GM12891 (cell line): ENCODE measurements around the gene SUMO1. TPM values are rescaled to one million over a fixed set of nuclear protein-coding genes. Genes with fewer than 3 reads are reported as not detected.
"Not testable (repeated sequence)": the region's sequence is repeated elsewhere in the genome, so short reads cannot be mapped to it uniquely, and the experiment has no call there.

ENCODE experiments used
- DNase-seq: peaks from one replicate; pipeline ENCODE4 v3.0.0; 2011; ENCODE audit warnings: low spot score; ENCODE audit not compliant: insufficient read length
- FAIRE-seq: peaks from 2 replicates; lab custom pipeline; 2011; peaks lifted over from hg19 to GRCh38; lab: Jason Lieb, UNC
- PAX5 ChIP-seq: IDR thresholded peaks from 2 replicates; pipeline ENCODE4 v1.6.1; 2011; ENCODE audit warnings: low read length, moderate library complexity, mild to moderate bottlenecking; ENCODE audit not compliant: insufficient read depth, severe bottlenecking
- POLR2A ChIP-seq: IDR thresholded peaks from 2 replicates; pipeline ENCODE4 v1.6.1; 2011; ENCODE audit warnings: low read depth, low read length, control low read depth
- POLR2AphosphoS5 ChIP-seq: IDR thresholded peaks from 2 replicates; pipeline ENCODE4 v1.6.1; 2011; ENCODE audit warnings: low read depth, low read length, control low read depth
- POU2F2 ChIP-seq: IDR thresholded peaks from 2 replicates; pipeline ENCODE4 v1.6.1; 2011; ENCODE audit warnings: low read depth, mild to moderate bottlenecking, control low read depth, low read length, moderate library complexity
- SPI1 ChIP-seq: IDR thresholded peaks from 2 replicates; pipeline ENCODE4 v1.6.1; 2011; ENCODE audit warnings: low read depth, low read length, control low read depth
- TAF1 ChIP-seq: IDR thresholded peaks from 2 replicates; pipeline ENCODE4 v1.6.1; 2011; ENCODE audit warnings: low read depth, low read length, control low read depth
- polyA plus RNA-seq: library from polyadenylated mRNA; unstranded; fragments of >200 nt; gene quantifications from one replicate; pipeline ENCODE4 v1.2.1, GENCODE V29; 2012; ENCODE audit warnings: low read depth, missing spikeins, inconsistent platforms; ENCODE audit not compliant: missing spikeins

Gene SUMO1
- polyA plus RNA-seq: 118 TPM

DNA sequence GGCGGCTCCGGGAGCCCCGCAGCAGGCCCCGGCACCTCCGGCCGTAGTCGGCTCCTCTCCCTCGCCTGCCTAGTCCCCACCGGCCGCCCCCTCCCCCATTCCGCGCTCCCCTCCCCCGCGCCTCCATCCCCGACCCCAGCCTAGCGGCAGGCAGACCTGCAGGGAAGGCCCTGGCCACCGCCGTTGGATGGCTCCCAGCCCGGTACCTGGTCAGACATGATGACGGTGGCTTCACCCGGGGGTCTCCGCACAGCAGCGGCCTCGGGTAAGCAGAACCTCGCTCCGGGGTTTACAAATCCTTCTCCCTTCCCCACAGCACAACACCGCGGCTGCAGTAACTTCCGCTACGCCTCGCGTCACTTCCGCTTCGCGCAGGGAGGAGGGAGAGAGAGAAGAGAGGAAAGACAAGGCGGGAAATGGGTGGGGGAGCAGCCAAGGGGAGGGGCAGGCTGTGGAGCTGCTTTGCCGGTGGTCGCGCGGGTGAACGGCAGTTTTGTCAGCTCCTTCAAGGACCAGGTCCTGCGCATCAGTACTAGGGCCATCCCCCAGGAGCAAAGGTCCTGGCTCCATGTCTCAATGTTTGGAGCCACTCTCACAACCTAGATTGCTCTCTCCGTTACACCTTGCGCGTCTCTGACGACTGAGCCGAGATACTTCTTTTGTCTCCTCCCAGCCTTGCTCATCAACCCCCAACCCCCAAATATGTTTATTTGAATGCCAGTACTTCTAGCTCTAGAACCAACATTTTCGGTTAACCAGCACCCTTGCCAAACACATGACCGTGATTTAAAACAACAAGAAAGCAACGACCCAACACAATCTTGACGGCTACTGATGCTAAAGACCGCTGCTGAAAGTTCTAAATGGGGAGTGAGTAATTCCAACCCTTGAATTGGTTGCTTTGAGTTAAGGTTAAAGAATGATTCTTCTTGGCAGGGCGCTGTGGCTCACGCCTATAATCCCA, at the start of gene SUMO1:
Gene SUMO1, minus strand, starts transcription at position 364 of the 964 bp plus-strand sequence. Its CDS starts 146 bp downstream, at position 218.
- TF ChIP-seq POLR2AphosphoS5: peak; percentile 79
- TF ChIP-seq PAX5: no peak
- TF ChIP-seq POU2F2: 0 out of 2 replicates have a peak, but pooled peaks have one; percentile 12
- peak; percentile 61 for TF ChIP-seq SPI1
- peak; percentile 36; the same call in 1 of the 2 replicates for TF ChIP-seq TAF1
- peak; percentile 86 for TF ChIP-seq POLR2A
- FAIRE-seq (peak; percentile 98), DNase-seq (peak; percentile 86)

DNA sequence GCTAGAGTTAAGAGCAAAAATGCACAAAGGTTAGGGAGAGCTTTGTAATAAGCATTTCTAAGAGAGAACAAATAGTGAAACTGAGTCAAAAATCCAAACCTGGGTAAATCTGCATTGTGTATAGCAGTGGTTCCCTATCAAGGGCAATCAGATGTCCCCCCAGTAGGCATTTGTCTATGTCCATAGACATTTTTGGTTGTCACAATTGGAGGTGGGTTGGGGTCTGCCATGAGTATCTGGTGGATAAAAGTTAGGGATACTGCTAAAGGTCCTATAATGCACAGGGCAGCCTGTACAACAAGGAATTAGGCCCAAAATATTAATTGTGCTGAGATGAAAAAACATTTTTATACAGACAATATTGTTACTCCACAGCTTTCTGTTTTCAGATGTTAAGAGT, 48.2 kb upstream of the SUMO1 start:
- TF ChIP-seq POU2F2 (no peak), POLR2AphosphoS5 (no peak), POLR2A (no peak), PAX5 (no peak), TAF1 (no peak), SPI1 (no peak)
- FAIRE-seq (no peak), DNase-seq (no peak)

DNA sequence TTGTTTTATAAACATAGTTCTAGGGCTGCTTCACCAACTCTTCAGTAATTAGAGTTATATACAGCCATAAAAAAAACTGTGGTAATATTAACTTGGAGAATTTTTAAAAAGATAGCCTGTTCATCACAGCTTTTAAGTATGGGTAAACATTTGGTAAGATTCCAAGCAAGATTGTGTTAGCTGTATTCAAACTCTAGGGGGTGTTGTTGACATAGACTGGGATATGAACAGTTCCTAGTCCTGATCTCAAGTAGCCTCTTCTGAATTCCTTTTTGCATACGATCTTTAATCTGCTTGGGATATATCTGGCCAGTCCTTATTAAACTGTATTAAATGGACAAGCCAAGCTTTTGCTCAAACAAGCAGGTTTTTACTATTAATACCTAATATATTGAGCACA, 40.5 kb upstream of the SUMO1 start:
- DNase-seq (no peak), FAIRE-seq (no peak)
- no peak for TF ChIP-seq PAX5

DNA sequence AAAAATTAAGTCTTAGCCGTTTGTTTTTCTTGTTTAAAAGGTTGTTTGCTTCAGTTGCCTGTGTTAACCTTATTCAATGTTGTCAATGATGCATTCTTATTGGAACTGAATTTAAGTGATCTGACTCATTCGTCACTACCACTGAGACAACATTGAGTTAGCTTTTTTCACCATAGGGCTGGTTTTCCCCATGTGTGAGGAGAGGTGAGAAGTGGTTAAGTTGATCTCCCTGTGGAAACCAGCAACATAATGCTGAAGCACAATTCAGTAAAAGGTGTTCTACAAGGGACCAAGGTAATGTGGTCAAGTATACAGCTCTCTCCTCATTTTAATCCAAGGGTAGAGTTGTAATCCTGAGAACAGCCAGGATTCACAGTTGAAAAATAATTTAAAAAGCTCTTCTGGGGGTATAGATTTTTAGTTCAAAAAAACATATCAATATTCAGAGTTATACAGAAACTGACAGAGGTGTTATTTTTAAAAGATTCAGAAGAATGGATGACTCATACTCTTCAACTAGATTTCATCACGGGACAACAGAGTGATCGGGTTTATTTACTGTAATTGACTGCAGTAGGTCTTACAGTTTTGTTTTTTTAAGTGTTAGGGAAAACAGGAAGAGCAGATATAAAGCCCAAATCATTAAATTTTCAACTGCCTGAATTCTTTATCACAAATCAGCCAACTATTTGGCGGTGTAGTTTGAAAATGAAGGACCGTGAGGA, 39.8 kb upstream of the SUMO1 start:
- FAIRE-seq: no peak
- TF ChIP-seq POLR2A (no peak), POU2F2 (no peak), PAX5 (no peak), TAF1 (no peak), SPI1 (no peak), POLR2AphosphoS5 (no peak)
- no peak for DNase-seq

- FAIRE-seq, DNase-seq: not testable (repeated sequence)
These were observed 37.8 kb upstream of the SUMO1 start for GRCh38 chr2:202276078-202276720.

DNA sequence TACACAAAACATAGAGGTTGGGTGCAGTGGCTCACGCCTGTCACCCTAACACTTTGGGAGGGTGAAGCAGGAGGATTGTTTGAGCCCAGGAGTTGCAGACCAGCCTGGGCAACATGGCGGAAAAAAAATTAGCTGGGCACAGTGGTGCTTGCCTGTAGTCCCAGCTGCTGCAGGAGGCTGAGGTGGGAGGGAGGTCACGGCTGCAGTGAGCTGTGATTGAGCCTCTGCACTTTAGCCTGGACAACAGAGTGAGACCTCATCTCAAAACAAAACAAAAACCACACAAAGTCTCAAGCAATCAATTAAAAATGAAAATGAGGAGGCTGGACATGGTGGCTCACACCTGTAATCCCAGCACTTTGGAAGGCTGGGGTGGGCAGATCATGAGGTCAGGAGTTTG, 32.1 kb upstream of the SUMO1 start:
- TF ChIP-seq SPI1 (no peak), POLR2A (no peak), PAX5 (no peak), POLR2AphosphoS5 (no peak), TAF1 (no peak), POU2F2 (no peak)
- DNase-seq (no peak), FAIRE-seq (peak; percentile 64)

DNA sequence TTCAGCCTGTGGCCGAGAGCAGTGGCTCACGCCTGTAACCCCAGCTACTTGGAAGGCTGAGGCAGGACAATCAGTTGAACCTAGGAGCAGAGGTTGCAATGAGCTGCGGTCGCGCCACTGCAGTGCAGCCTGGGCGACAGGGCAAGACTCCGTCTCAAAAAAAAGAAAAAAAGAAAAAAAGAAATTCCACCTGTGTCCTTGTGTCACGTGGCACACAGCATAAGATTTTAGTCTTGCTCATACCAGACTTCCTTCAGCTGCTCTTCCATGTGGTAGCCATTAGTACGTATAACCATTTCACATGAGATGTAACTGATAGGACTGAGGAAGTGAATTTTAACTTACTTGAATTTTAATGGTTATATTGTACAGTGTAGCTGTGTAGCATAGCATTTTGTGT, 31.2 kb upstream of the SUMO1 start:
- peak; percentile 60 for FAIRE-seq
- DNase-seq: no peak
- no peak for TF ChIP-seq TAF1

- FAIRE-seq (peak; percentile 76), DNase-seq (no peak)
- no peak for TF ChIP-seq POLR2A
- no peak for TF ChIP-seq TAF1
- TF ChIP-seq POU2F2: no peak
- no peak for TF ChIP-seq POLR2AphosphoS5
- TF ChIP-seq SPI1: no peak
- TF ChIP-seq PAX5: no peak
These were observed 29.1 kb upstream of the SUMO1 start for GRCh38 chr2:202267495-202267894.

GRCh38 chr2:202265467-202266277, 27.3 kb upstream of the SUMO1 start, which contains the start of gene NOP58:
TSS of gene NOP58 (plus strand) at chr2:202265763. CDS start at chr2:202265942, 179 bp downstream.
- peak; percentile 65 for DNase-seq
- FAIRE-seq: peak; percentile 97
- TF ChIP-seq POLR2AphosphoS5 (peak; percentile 99), PAX5 (no peak), POU2F2 (peak; percentile 83; the same call in 1 of the 2 replicates), POLR2A (peak; percentile 98), TAF1 (peak; percentile 97), SPI1 (no peak)
